Suprapubic skin (tissue), 4 donors: ENCODE measurements around the gene PHACTR1.

Experiments
- POLR2A ChIP-seq, 2 donors: fragments of 450-650 bp; IDR thresholded peaks; one replicate each; pipeline ENCODE4 v1.6.1; 2017; ENCODE audit warnings: antibody characterized with exemption in 2 of 2, mild to moderate bottlenecking in 2 of 2, moderate library complexity in 2 of 2
- POLR2AphosphoS5 ChIP-seq, 3 donors: sonication (generic); formaldehyde crosslinking; IDR thresholded peaks; one replicate each; pipeline ENCODE4 v1.6.1; 2017; ENCODE audit warnings: antibody characterized with exemption in 3 of 3

DNA sequence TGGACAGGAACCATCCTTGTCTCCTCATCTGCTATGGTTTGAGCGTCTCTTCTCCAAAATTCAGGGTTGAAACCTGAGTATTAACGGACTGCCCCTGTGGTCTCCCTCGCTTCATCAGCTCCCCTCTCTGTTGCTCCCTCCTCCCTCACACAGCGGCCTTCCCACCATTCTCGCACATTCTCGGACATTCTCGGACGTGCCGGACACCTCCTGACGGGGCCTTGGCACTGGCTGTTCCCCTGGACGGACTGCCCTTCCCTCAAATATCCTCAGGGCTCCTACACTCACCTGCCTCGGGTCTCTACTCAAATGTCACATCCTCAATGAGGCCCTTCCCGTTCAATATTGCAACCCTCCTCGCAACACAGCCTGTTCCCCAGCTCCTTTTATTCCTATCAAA is 496.0 kb downstream of the PHACTR1 start:
- TF ChIP-seq POLR2AphosphoS5 (IDR thresholded peaks at IDR 0.05) (no peak), POLR2A (IDR thresholded peaks at IDR 0.05) (no peak)
